Right lobe of liver (tissue), 6 donors: Measurements from ENCODE around the gene FMNL1. TPM values are rescaled to one million over a fixed set of nuclear protein-coding genes. Genes with fewer than 3 reads are reported as not detected.
A peak's percentile ranks its signal among the peaks of the same experiment; 100 is the strongest.

Source experiments
- ATAC-seq, 4 donors: fragments of 200-7000 bp; cut with Tn5 transposase; one replicate each; pipeline ENCODE4 v1.9.1; 2020; ENCODE audit warnings: mild to moderate bottlenecking in 4 of 4, moderate library complexity in 4 of 4
- DNase-seq, 3 donors: peaks; one replicate each; pipeline ENCODE4 v3.0.0-alpha.2; 2020
- H3K27ac ChIP-seq, 3 donors: fragments of 200-600 bp; one replicate each; pipeline ENCODE4 v1.8.0; 2022
- H3K27me3 ChIP-seq, 2 donors: fragments of 200-600 bp; one replicate each; pipeline ENCODE4 v1.8.0; 2022
- H3K36me3 ChIP-seq, 4 donors: fragments of 200-600 bp; sonication (generic) in 1 of 4; one replicate each; pipeline versions ENCODE4 v1.5.1 to v1.8.0; 2017 to 2022; ENCODE audit warnings: control low read depth in 1 of 4
- H3K4me1 ChIP-seq, 4 donors: fragments of 200-600 bp; sonication (generic) in 1 of 4; one replicate each; pipeline versions ENCODE4 v1.5.1 to v1.8.0; 2017 to 2022; ENCODE audit warnings: control low read depth in 1 of 4
- H3K4me3 ChIP-seq, 3 donors: fragments of 200-600 bp; one replicate each; pipeline ENCODE4 v1.8.0; 2022
- H3K9me3 ChIP-seq, 4 donors: fragments of 200-600 bp; sonication (generic) in 1 of 4; one replicate each; pipeline versions ENCODE4 v1.5.1 to v1.8.0; 2017 to 2022; ENCODE audit warnings: control low read depth in 1 of 4
- CTCF ChIP-seq, 4 donors: fragments of 200-600 bp in 3 of 4; fragments of 450-650 bp in 1 of 4; IDR thresholded peaks; one replicate each; pipeline versions ENCODE4 v1.5.1 to v1.8.0; 2016 to 2022; ENCODE audit warnings: antibody characterized with exemption in 4 of 4, mild to moderate bottlenecking in 2 of 4
- POLR2A ChIP-seq: fragments of 450-650 bp; IDR thresholded peaks from one replicate; pipeline ENCODE4 v1.6.1; 2017; ENCODE audit warnings: antibody characterized with exemption, mild to moderate bottlenecking
- WGBS: methylation state at CpG from one replicate; pipeline ENCODE4 v1.1.6; 2018; ENCODE audit warnings: low coverage, low lambda C conversion rate; ENCODE audit not compliant: insufficient coverage; ENCODE audit errors: missing lambda C conversion rate; 5-methylcytosine and 5-hydroxymethylcytosine counted together
- intact Hi-C, 2 donors: fragments of 100-400 bp; cut with DNase I; formaldehyde crosslinking; loops; one replicate each; pipeline versions ENCODE4 v1.11.2 to v1.14.1; 2022
- total RNA-seq, 6 experiments: library from RNA; depleted of rRNA in 2 of 6; stranded (reverse); fragments of >200 nt in 2 of 6; fragmentation: NEBNext Ultra II Directional in 3 of 6; extraction: Animal tissue kit (Norgen Biotek cat#: 25700) in 3 of 6; gene quantifications; one replicate each; pipeline versions ENCODE4 v1.1.0 to v1.2.4, GENCODE V29; 2016 to 2023
- donor health status: DM: no; HTN: yes; CAD: no.
- donor health status: DM: no; HTN: no; CAD: no.
- donor health status: DM: no; HTN: no; CAD: no.
- donor health status: DM: no; HTN: yes; CAD: no.
- donor health status: DM: no; HTN: yes; CAD: no.

FMNL1 gene
- total RNA-seq, 6 experiments from 2014 or later: 3.7 to 10.0 (median 5.1) TPM

- Histone ChIP-seq H3K36me3 (no peaks in the 10 kb centered on the region), H3K27ac (peak overlapping the region; percentile 21 to 77 (median 67)), H3K9me3 (no peaks in the 10 kb centered on the region), H3K4me1 (no peaks in the 10 kb centered on the region), H3K27me3 (no peaks in the 10 kb centered on the region), H3K4me3 (no peak overlapping the region)
- intact Hi-C loops: loop anchor here in 1 of 2 donors (10.0 kb wide), 1 partner anchor 157 kb away; no protein-coding TSS in a partner anchor
- ATAC-seq (no peak), DNase-seq (peak in 1 of 3 donors; percentile 50)
- 33% methylated on average over 2 of the region's 17 CpGs for WGBS
- TF ChIP-seq POLR2A (no peak), CTCF (IDR thresholded peaks at IDR 0.05) (no peak)
Measured at GRCh38 chr17:45227926-45228762, 6.5 kb downstream of the FMNL1 start.

GRCh38 chr17:45228763-45229539 is 7.3 kb downstream of the FMNL1 start:
- no peaks in the 10 kb centered on the region for H3K27me3 ChIP-seq
- TF ChIP-seq POLR2A (no peak), CTCF (IDR thresholded peaks at IDR 0.05) (no peak)
- H3K36me3 ChIP-seq: no peaks in the 10 kb centered on the region
- DNase-seq: peak; percentile 78 to 88 (median 82)
- no peaks in the 10 kb centered on the region for H3K4me1 ChIP-seq
- H3K27ac ChIP-seq: peak overlapping the region; percentile 21 to 77 (median 67)
- H3K4me3 ChIP-seq: no peak overlapping the region
- intact Hi-C loops: loop anchor here in 1 of 2 donors (10.0 kb wide), 1 partner anchor 156 kb away; no protein-coding TSS in a partner anchor
- 45% methylated on average over 4 of the region's 19 CpGs for WGBS
- peak; percentile 49 to 62 (median 54) for ATAC-seq
- no peaks in the 10 kb centered on the region for H3K9me3 ChIP-seq

- Histone ChIP-seq H3K4me1 (no peaks in the 10 kb centered on the region), H3K9me3 (no peaks in the 10 kb centered on the region), H3K36me3 (no peaks in the 10 kb centered on the region), H3K27ac (peak overlapping the region in 2 of 3 donors; percentile 67 to 77), H3K4me3 (no peak overlapping the region), H3K27me3 (no peaks in the 10 kb centered on the region)
- no peak for ATAC-seq
- TF ChIP-seq CTCF (IDR thresholded peaks at IDR 0.05) (no peak), POLR2A (no peak)
- no peak for DNase-seq
- no CpG with 5 or more reads among the region's 16 CpGs for WGBS
- intact Hi-C loops: loop anchor here in 1 of 2 donors (10.0 kb wide), 1 partner anchor 155 kb away; no protein-coding TSS in a partner anchor
Measured at GRCh38 chr17:45229681-45230409, 8.2 kb downstream of the FMNL1 start.

GRCh38 chr17:45230410-45230786 is 8.7 kb downstream of the FMNL1 start:
- no CpG with 5 or more reads among the region's 4 CpGs for WGBS
- intact Hi-C loops: no loop called here
- no peak for DNase-seq
- no peak for ATAC-seq
- Histone ChIP-seq H3K4me3 (no peak overlapping the region), H3K4me1 (no peaks in the 10 kb centered on the region), H3K27ac (no peak overlapping the region), H3K9me3 (no peaks in the 10 kb centered on the region), H3K27me3 (no peaks in the 10 kb centered on the region), H3K36me3 (no peaks in the 10 kb centered on the region)
- TF ChIP-seq CTCF (IDR thresholded peaks at IDR 0.05) (no peak), POLR2A (no peak)
